ENCODE measurements around the gene RASGRF2. TPM values are rescaled to one million over a fixed set of nuclear protein-coding genes. Genes with fewer than 3 reads are reported as not detected.

The RASGRF2 gene
- total and polyA plus RNA-seq, 8 donors: 0.63 to 9.0 (median 4.0) TPM

DNA sequence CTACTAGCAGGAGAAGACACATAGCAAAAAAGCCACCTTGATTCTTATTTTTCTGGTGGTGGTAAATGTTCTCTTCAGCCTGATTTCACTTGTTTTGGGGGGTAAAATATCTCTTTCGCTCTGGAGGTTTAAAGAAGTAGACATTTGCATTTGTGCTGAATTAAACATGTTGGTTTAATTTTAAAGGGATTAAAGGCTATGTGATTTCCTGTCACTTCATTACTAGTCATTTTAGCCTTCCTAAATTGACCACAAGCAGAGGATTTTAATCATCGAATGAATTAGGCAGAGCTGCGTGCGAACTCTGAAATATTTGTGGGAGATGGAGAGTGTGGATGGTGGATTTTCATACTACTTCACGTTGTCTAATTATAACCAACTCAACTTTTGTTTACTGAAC is 4.8 kb downstream of the RASGRF2 start:
- no peak for DNase-seq
- WGBS, 5 donors: 73 to 79% (median 76%) methylated on average over 5 of the region's 5 CpGs
- no peak for TF ChIP-seq POLR2A (IDR thresholded peaks at IDR 0.05)
- TF ChIP-seq, protein P1, sequence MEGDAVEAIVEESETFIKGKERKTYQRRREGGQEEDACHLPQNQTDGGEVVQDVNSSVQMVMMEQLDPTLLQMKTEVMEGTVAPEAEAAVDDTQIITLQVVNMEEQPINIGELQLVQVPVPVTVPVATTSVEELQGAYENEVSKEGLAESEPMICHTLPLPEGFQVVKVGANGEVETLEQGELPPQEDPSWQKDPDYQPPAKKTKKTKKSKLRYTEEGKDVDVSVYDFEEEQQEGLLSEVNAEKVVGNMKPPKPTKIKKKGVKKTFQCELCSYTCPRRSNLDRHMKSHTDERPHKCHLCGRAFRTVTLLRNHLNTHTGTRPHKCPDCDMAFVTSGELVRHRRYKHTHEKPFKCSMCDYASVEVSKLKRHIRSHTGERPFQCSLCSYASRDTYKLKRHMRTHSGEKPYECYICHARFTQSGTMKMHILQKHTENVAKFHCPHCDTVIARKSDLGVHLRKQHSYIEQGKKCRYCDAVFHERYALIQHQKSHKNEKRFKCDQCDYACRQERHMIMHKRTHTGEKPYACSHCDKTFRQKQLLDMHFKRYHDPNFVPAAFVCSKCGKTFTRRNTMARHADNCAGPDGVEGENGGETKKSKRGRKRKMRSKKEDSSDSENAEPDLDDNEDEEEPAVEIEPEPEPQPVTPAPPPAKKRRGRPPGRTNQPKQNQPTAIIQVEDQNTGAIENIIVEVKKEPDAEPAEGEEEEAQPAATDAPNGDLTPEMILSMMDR (IDR thresholded peaks at IDR 0.05): no peak
- no peak for TF ChIP-seq POLR2AphosphoS5 (IDR thresholded peaks at IDR 0.05)
- TF ChIP-seq EP300 (IDR thresholded peaks at IDR 0.05): no peak
- Histone ChIP-seq H3K36me3 (no peaks in the 10 kb centered on the region), H3K4me1 (peaks cover 11 to 31% (median 20%) of the 10 kb centered on the region in 4 donors), H3K27ac (peak overlapping the region in 2 of 5 donors; percentile 17 to 24), H3K9me3 (no peaks in the 10 kb centered on the region), H3K27me3 (peaks cover 0 to 25% (median 14%) of the 10 kb centered on the region in 3 donors), H3K4me3 (no peak overlapping the region)
- intact Hi-C loops (cut with DNase I; ENCODE audit: low total_unique reads): no loop called here

DNA sequence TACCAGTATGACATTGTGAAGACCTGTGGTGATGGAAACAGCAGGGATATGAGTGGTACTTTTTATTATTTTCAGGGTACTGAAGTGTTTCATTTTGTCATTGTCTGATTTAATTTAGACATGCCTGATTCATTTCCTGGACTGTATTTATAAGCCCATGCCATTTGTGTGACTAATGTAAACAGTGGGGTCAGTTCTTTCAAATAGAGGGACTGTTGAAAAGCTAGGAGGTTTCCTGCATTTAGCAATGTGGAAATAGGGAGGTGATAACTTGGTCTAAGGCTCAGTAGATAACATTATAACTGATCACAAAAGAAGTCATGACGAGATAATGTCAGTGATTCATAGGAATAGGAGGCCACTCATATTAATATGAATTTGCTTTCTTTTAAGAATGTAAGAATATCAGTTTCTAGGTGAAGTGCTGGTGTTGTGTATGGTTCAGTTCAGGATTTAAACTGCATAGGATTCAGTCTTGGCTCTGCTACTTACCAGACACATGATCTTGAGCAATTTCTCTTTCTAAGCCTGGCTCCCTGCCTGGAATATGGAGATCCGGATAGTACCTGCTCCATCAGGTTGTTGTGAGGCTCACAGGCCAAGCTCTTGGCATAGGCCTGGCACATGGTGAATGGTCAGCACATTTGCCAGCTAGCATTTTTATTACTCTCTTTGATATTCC is 7.5 kb downstream of the RASGRF2 start:
- DNase-seq: peak in 1 of 2 donors; percentile 62
- 17 to 41% (median 20%) methylated on average over 2 of the region's 2 CpGs for WGBS, 5 donors
- Histone ChIP-seq H3K36me3 (no peaks in the 10 kb centered on the region), H3K4me1 (peaks cover 5 to 15% (median 9%) of the 10 kb centered on the region in 4 donors), H3K4me3 (no peak overlapping the region), H3K27ac (peak overlapping the region in 4 of 5 donors; percentile 43 to 63 (median 54)), H3K27me3 (peaks cover 0 to 4% (median 0%) of the 10 kb centered on the region in 3 donors), H3K9me3 (no peaks in the 10 kb centered on the region)
- TF ChIP-seq POLR2AphosphoS5 (IDR thresholded peaks at IDR 0.05): peak in 1 of 3 donors; percentile 5
- TF ChIP-seq, protein P1 (IDR thresholded peaks at IDR 0.05): no peak
- intact Hi-C loops (cut with DNase I; ENCODE audit: low total_unique reads): no loop called here

DNA sequence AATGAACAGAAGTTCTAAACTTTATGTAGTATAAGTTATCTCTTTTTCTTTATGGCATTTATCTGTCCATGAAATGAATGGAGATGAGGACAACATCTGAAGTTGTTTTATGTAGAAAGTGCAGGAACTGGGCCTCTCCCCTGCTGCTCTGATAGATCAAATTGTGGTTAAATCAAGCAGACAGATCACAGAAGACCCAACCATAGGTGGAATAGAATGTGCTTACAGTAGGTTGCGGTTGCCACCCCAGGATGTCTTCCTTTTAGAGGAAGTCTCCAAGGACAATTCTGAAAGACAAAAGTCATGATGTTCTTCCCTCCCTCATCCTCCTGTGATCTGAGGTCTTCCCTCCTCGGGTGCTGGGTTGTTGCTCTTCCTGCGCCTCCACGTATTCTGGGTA is 12.9 kb downstream of the RASGRF2 start:
- DNase-seq: no peak
- no peak for TF ChIP-seq POLR2AphosphoS5 (IDR thresholded peaks at IDR 0.05)
- no peak for TF ChIP-seq POLR2A (IDR thresholded peaks at IDR 0.05)
- TF ChIP-seq, protein P1 (IDR thresholded peaks at IDR 0.05): no peak
- TF ChIP-seq EP300 (IDR thresholded peaks at IDR 0.05): no peak
- Histone ChIP-seq H3K4me3 (no peak overlapping the region), H3K4me1 (peaks cover under 1 to 7% (median 4%) of the 10 kb centered on the region in 4 donors), H3K27me3 (no peaks in the 10 kb centered on the region), H3K36me3 (no peaks in the 10 kb centered on the region), H3K9me3 (no peaks in the 10 kb centered on the region), H3K27ac (no peak overlapping the region)
- intact Hi-C loops (cut with DNase I; ENCODE audit: low total_unique reads): no loop called here
- WGBS, 5 donors: 92 to 94% (median 92%) methylated on average over 4 of the region's 4 CpGs

DNA sequence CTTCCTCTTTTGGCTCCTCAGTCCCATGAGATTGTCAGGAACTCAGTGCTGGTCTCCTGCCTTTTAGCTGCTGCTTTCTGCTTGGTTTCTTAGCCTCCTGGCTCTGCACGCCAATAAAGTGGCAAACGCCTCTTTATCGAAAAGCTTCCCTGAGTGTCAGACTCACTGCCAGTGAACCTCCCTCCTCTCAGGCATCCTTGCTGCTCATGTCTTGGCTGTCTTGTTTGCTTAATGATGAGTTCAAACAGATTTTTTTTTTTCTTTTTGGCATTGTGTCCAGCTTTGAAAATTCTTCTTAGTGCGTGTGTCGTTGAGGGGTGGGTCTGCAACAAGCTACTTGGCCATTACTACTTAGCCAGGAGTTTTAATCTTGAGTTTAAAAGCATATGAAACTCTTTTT is 14.9 kb downstream of the RASGRF2 start:
- WGBS, 5 donors: 46 to 79% (median 56%) methylated on average over 5 of the region's 5 CpGs
- Histone ChIP-seq H3K27ac (peak overlapping the region in 1 of 5 donors; percentile 5), H3K4me3 (no peak overlapping the region), H3K27me3 (no peaks in the 10 kb centered on the region), H3K4me1 (no peaks in the 10 kb centered on the region), H3K9me3 (no peaks in the 10 kb centered on the region), H3K36me3 (no peaks in the 10 kb centered on the region)
- intact Hi-C loops (cut with DNase I; ENCODE audit: low total_unique reads): no loop called here
- TF ChIP-seq, protein P1 (IDR thresholded peaks at IDR 0.05): no peak
- TF ChIP-seq POLR2A (IDR thresholded peaks at IDR 0.05) (no peak), EP300 (IDR thresholded peaks at IDR 0.05) (no peak), POLR2AphosphoS5 (IDR thresholded peaks at IDR 0.05) (no peak)
- no peak for DNase-seq
